ENCODE data around the gene OR6N1.

OR6N1 gene, protein sequence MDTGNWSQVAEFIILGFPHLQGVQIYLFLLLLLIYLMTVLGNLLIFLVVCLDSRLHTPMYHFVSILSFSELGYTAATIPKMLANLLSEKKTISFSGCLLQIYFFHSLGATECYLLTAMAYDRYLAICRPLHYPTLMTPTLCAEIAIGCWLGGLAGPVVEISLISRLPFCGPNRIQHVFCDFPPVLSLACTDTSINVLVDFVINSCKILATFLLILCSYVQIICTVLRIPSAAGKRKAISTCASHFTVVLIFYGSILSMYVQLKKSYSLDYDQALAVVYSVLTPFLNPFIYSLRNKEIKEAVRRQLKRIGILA

GRCh38 chr1:158771950-158772866 is at the start of gene OR6N1:
TSS of gene OR6N1 (minus strand) at chr1:158772195. CDS start at chr1:158766682, 5,513 bp downstream.
- DNase-seq: no peak

- DNase-seq: no peak
Measured at GRCh38 chr1:158821723-158822122, 49.7 kb upstream of the OR6N1 start.

- no peak for DNase-seq
Measured at GRCh38 chr1:158819461-158820443, 47.8 kb upstream of the OR6N1 start.

DNA sequence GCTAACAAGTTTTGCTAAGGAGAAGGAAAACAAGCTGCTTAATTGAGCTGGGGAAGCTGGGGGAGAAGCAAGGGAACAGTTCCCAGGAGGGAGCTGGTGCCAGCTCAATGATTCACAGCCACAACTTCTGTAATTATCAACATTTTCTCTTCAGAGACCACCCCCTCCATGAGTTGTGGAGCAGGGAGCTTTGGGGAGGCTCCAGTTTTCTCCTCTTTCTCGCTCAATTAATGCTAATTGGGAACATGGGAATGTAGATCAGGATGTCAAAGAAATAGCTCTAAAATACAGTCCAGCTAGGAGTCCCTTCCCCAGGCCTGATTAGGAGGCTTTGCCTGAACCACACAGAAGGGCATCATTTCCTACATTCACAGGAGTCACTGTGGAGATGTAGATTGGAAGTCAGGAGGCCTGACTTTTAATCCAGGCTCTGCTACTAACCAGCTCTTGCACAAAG is 47.0 kb upstream of the OR6N1 start:
- DNase-seq: no peak

DNA sequence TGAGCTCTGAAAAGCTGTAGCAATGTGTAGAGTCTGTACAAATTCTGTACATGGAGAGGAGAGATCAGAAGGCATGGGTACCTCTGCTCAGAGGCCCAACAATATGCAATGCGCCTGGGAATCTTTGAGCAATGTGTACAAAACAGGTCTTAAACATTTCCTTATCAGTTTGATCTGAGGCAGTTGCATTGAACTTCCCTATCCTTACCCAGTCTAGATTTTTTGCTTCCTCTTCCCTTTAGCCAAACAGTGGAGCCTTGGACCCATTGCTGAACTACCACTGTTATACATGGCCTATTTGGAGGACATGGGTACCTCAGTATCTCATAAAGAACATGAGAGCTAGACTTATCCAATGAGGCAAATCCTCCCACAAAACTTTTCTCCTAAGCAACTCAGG is 46.6 kb upstream of the OR6N1 start:
- DNase-seq: no peak

GRCh38 chr1:158814970-158815369 is 43.0 kb upstream of the OR6N1 start:
- DNase-seq: no peak

GRCh38 chr1:158813164-158813563 is 41.2 kb upstream of the OR6N1 start:
- no peak for DNase-seq

- no peak for DNase-seq
Measured at GRCh38 chr1:158812336-158812735, 40.3 kb upstream of the OR6N1 start.

DNA sequence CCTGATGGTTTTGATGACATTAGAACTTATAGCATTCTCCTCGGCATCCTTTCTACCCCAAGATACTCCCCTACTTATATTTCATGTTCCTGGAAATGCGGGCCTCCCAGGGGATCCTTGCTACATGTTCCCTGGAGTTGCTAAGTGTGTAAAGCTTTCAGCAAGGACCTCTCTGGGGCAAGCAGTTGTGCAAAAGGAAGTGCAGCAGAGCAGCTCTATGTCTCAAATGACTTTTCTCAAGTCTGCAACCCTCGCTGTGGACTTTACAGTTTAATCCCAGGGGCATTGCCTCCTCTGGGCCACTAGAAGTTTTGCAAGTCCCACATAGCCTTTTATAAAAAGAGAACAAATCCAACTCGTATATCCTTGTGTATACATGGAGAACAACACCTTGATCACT is 38.3 kb upstream of the OR6N1 start:
- DNase-seq: no peak

DNA sequence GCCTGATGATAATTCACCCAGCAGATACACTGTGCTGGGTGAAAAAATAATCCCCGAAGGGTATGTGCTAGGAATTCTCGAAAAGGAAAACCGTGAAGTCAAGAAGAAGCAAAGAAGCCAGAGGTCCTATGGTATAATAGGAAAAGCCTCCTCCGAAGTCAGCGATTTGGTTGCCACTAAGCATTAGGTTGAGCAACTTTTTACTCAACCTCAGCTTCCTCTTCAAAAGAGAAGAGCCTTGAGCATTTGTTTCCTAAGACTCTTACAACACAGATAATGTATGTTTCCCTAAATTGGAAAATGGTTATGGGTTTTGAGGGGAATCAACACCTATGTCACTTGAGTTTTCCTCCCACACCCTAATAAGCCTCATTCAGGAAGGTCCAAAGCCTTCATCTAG is 37.9 kb upstream of the OR6N1 start:
- no peak for DNase-seq

- no peak for DNase-seq
Measured at GRCh38 chr1:158809256-158809655, 37.3 kb upstream of the OR6N1 start.

DNA sequence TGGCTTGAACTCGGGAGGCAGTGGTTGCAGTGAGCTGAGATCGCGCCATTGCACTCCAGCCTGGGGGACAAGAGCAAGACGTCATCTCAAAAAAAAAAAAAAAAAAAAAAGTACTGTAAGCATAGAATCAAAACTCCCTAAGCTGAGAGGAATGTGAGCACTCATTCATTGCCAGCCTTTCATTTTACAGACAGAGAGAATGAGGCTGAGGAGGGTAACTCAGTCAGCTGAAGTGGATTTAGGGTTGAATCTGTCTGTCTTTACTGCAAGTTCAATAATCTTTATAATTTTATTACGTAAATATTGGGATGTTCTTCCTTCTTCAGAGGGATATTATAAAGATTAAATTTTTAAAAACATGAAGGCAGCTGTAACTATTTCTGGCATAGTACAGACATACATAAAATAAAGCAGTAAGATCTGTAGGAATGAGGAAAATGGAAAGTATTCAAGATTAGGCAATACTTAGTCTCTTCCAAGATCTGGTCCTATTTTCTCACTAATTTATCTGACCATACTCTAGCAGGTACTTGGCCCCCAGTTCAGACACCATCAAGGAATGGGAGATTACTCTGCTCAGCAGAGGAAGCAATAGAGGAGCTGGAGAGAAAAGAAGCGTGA is 35.0 kb upstream of the OR6N1 start:
- no peak for DNase-seq

DNA sequence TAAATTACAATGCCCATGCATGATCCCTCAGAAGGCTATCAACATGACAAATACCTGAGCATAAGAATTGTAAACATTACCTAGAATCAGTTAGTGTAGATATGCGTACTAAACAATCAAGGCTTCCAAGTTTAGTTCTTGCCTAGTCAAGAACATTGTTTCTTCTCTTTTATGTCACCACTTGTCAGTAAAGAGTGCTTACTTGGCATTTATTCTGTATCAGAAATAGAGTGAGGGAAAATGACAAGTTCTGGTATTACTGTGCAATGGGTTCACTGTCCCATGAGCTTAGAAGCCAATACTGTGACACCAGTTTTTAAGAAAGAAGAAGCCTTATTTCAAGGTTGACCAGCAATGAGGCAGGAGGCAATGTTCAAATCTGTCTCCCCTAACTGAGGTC is 31.7 kb upstream of the OR6N1 start:
- no peak for DNase-seq

GRCh38 chr1:158801396-158801795 is 29.4 kb upstream of the OR6N1 start:
- DNase-seq: no peak

- DNase-seq: no peak
Measured at GRCh38 chr1:158800526-158800925, 28.5 kb upstream of the OR6N1 start.

DNA sequence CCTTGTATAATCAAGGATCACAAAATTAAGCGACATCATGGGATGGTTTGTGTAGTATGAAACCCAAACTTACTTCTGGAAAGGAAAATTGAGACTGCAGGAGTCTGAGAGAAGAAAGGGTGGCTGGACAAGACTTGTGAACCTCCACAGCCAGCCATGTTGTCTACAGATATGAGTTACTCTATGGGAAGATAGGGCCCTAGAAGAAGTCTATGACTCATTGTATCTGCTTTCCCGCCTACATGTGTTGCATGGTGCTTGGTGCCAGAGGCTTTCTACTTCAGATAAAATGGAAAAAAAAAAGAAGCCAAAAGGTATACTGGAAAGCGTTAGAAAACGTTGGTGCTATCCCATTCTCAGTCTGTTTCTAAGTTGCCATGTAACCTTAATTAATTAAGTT is 27.7 kb upstream of the OR6N1 start:
- no peak for DNase-seq

GRCh38 chr1:158798531-158798930 is 26.5 kb upstream of the OR6N1 start:
- no peak for DNase-seq

DNA sequence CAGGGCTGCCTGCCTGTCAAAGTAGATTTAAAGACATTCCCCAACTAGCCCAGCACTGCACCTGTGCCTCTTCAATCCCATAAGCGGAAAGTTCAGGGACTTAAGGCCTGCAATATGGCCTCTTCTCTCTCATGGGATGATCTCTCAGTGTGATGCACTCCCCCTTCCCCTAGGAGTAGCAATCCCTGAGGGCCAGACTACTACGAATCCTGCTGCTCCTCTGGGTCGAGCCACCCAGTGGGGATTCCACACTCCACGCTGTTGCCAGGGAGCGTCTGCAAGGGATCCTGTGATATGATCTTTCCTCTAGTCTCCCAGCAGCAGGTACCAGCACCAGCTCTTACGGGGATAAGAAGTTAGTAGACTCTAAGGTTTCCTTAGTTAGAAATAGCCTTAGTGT is 22.3 kb upstream of the OR6N1 start:
- no peak for DNase-seq

DNA sequence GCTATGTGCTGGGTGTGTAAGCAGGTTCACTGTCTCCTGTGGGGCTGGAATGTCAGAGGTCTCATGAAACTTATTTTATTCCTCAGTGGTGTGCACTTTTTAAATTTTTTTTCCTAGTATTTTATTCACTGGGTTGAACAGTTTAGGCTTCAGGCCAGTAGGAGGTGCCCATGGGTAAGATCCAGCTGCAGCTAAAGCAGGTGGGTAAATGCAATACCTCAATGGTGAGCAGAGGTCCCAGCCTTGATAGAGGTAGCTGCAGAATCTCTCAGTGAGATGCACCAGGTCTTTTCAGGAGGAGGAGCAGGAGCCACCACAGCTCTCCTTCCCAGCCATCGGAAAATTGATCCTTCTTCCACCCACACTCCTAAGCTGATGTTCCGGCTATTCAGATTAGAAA is 21.6 kb upstream of the OR6N1 start:
- DNase-seq: no peak

DNA sequence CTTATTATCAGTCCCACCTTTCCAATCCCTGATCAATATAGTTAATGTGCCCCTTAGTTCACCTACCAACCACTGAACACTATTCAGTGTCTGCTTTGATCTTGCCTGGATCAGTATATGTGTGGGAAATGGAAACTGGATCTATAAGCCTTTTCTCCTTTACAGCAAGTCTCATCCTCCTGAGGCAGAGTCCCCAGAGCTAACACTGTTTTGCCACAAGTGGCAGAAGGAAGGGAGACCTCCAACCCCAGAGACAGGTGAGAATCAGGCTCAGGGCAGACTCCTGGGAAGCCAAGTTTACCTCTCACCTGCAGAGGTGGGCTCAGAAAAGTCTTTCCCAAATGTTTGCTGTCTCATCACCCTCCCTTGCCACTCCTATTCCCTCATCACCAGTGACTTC is 9.1 kb upstream of the OR6N1 start, which contains the start of gene OR6N2:
OR6N2 (minus strand) TSS at position 101 of the 400 bp plus-strand sequence. CDS start 3,569 bp downstream, outside the sequence.
- DNase-seq: no peak

DNA sequence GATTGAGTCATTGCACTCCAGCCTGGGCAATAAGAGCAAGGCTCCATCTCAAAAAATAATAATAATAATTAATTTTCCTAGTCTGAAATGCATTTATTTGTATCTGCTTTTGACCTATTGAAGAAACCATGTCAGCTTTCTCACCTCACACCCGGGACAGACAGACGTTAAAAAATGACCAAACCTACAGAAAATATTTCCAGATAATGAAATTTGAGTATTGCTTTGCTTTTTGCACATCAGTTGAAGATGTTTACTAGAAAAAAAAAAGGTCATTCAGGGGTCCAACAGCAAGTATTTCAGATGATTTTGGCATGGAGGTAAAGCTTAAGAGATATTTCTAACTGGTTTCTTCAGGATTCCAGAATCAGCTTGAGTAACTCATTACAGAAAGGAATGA is 17.6 kb downstream of the OR6N1 start, which contains the start of gene OR6K6:
OR6K6 (plus strand) TSS at position 301 of the 400 bp plus-strand sequence. CDS start 168 bp downstream, outside the sequence.
- DNase-seq: no peak

DNA sequence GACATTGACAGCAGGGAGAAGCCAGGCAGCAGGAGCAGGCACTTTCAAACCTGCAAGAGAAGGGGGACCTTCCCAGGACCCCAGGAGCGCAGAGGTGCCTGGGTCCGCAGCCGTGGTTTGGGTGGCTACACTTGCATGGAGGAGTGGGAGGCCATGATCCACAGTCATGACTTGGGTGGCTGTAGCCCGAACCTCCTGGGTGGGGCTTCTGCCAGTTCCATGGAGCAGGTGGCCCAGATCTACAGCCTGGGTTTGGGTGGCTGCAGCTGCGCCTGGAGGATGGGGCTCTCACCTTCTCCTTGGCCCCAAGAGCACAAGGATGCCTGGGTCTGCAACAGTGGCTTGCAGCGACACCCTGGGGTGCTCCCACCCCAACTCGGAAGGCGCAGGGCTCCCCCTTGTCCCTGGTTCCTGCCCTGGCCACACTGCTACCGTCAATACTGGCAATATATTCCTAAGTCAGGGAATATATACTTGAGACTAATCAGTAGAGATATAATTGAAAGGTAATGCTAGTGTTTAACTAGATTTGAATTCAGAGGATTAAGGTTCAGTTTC is 19.8 kb downstream of the OR6N1 start:
- DNase-seq: no peak
